ENCODE data around the gene RHBDL1. TPM values are rescaled to one million over a fixed set of nuclear protein-coding genes. Genes with fewer than 3 reads are reported as not detected.
A peak's percentile ranks its signal among the peaks of the same experiment; 100 is the strongest.

The RHBDL1 gene
- total and polyA plus RNA-seq, 2 donors (not counting 3 experiments of a cell fraction or from before 2014, with no cell fraction given): 1.1 to 1.8 TPM

- CTCF ChIA-PET: no interaction called here
- Histone ChIP-seq H3K4me2 (ENCODE audit: insufficient read depth, low read length) (no peak overlapping the region), H4K20me1 (replicated peaks; ENCODE audit: control insufficient read depth, extremely low read depth, insufficient read depth, low read length) (no peaks in the 10 kb centered on the region), H3K9me1 (replicated peaks; ENCODE audit: control insufficient read depth, extremely low read depth, insufficient read depth, low read length) (no peaks in the 10 kb centered on the region), H3K79me2 (ENCODE audit: control insufficient read depth, insufficient read depth, low read length) (peaks cover 18% of the 10 kb centered on the region), H3K4me3 (replicated peaks in 1 of 3; ENCODE audit: insufficient read depth in 1 of 3, low read depth in 1 of 3, low read length in 3 of 3) (no peak overlapping the region), H3K27me3 (ENCODE audit: control insufficient read depth in 2 of 2, insufficient read depth in 2 of 2, low read length in 2 of 2) (no peaks in the 10 kb centered on the region), H3K9ac (replicated peaks; ENCODE audit: extremely low read depth, insufficient read depth, low read length) (no peak overlapping the region), H3K9me3 (replicated peaks; ENCODE audit: control insufficient read depth, insufficient read depth, low read length) (no peaks in the 10 kb centered on the region), H3K27ac (ENCODE audit: insufficient read depth, low read depth, low read length) (no peak overlapping the region), H3K4me1 (ENCODE audit: control insufficient read depth, extremely low read depth, insufficient read depth, low read length) (no peaks in the 10 kb centered on the region), H3K36me3 (ENCODE audit: control insufficient read depth in 2 of 2, extremely low read depth in 1 of 2, insufficient read depth in 2 of 2, low read length in 2 of 2) (peaks cover 2 to 18% of the 10 kb centered on the region in 2 experiments), H2AFZ (ENCODE audit: low read depth, low read length) (no peak overlapping the region)
- intact Hi-C loops (cut with micrococcal nuclease) (no loop called here), dilution Hi-C loops (cut with MboI; ENCODE audit: extremely low pct_ligation_motif_present, low sequenced_read_pairs) (no loop called here)
- POLR2A ChIA-PET: no interaction called here
- no peak for DNase-seq (ENCODE audit: low read depth, low spot score)
- no TSS peak for BruUV-seq (replicated peaks)
- no peak for TF ChIP-seq MYC (IDR thresholded peaks at IDR 0.05; ENCODE audit: low read depth, low read length)
- TF ChIP-seq GATA2 (IDR thresholded peaks at IDR 0.05; ENCODE audit: insufficient read depth, insufficient read length, low read depth, low read length): no peak
- no peak for TF ChIP-seq EZH2 (IDR thresholded peaks at IDR 0.05; ENCODE audit: borderline replicate concordance, low read depth, low read length, severe bottlenecking)
- FAIRE-seq: no peak
Observed at GRCh38 chr16:666572-666971, 8.9 kb upstream of the RHBDL1 start.

- no peaks in the 10 kb centered on the region for H3K9me3 ChIP-seq (replicated peaks; ENCODE audit: control insufficient read depth, insufficient read depth, low read length)
- peaks cover 18% of the 10 kb centered on the region for H3K79me2 ChIP-seq (ENCODE audit: control insufficient read depth, insufficient read depth, low read length)
- no peak overlapping the region for H3K4me2 ChIP-seq (ENCODE audit: insufficient read depth, low read length)
- ChIA-PET CTCF (interaction anchor here (0.7 to 1.8 kb wide), 4 partner anchors 9 to 88 kb away, joined by 3 to 6 read pairs (median 4); no protein-coding TSS in a partner anchor), POLR2A (no interaction called here)
- no peak for FAIRE-seq
- BruUV-seq (replicated peaks): no TSS peak
- dilution Hi-C loops (cut with MboI; ENCODE audit: extremely low pct_ligation_motif_present, low sequenced_read_pairs): no loop called here
- H3K27ac ChIP-seq (ENCODE audit: insufficient read depth, low read depth, low read length): no peak overlapping the region
- no peak for TF ChIP-seq CTCF (IDR thresholded peaks at IDR 0.05; ENCODE audit: extremely low read depth in 1 of 2, insufficient read depth in 1 of 2, low read depth in 1 of 2, low read length in 2 of 2)
- TF ChIP-seq POLR2A (IDR thresholded peaks at IDR 0.05; ENCODE audit: low read depth, low read length): no peak
- TF ChIP-seq MAX (IDR thresholded peaks at IDR 0.05; ENCODE audit: insufficient read depth, insufficient read length): no peak
- no peak for TF ChIP-seq JUN (IDR thresholded peaks at IDR 0.05; ENCODE audit: borderline replicate concordance, insufficient read depth, insufficient read length, low read depth)
- intact Hi-C loops (cut with micrococcal nuclease): no loop called here
- H3K4me1 ChIP-seq (ENCODE audit: control insufficient read depth, extremely low read depth, insufficient read depth, low read length): no peaks in the 10 kb centered on the region
- peak overlapping the region; percentile 79 for H2AFZ ChIP-seq (ENCODE audit: low read depth, low read length)
- no peak overlapping the region for H3K9ac ChIP-seq (replicated peaks; ENCODE audit: extremely low read depth, insufficient read depth, low read length)
- no peaks in the 10 kb centered on the region for H4K20me1 ChIP-seq (replicated peaks; ENCODE audit: control insufficient read depth, extremely low read depth, insufficient read depth, low read length)
- H3K36me3 ChIP-seq (ENCODE audit: control insufficient read depth in 2 of 2, extremely low read depth in 1 of 2, insufficient read depth in 2 of 2, low read length in 2 of 2): peaks cover 3 to 22% of the 10 kb centered on the region in 2 experiments
- no peak overlapping the region for H3K4me3 ChIP-seq (replicated peaks in 1 of 3; ENCODE audit: insufficient read depth in 1 of 3, low read depth in 1 of 3, low read length in 3 of 3)
- H3K27me3 ChIP-seq (ENCODE audit: control insufficient read depth in 2 of 2, insufficient read depth in 2 of 2, low read length in 2 of 2): no peaks in the 10 kb centered on the region
- no peaks in the 10 kb centered on the region for H3K9me1 ChIP-seq (replicated peaks; ENCODE audit: control insufficient read depth, extremely low read depth, insufficient read depth, low read length)
- no peak for DNase-seq (ENCODE audit: low read depth, low spot score)
Observed at GRCh38 chr16:667113-667779, 8.2 kb upstream of the RHBDL1 start.

Measured in endothelial cell of umbilical vein (primary cell).